ENCODE results near the gene SLCO4A1.
A peak's percentile ranks its signal among the peaks of the same experiment; 100 is the strongest.

The SLCO4A1 gene

GRCh38 chr20:62638679-62639406 lies 3.5 kb upstream of the SLCO4A1 start:
- Histone ChIP-seq H3K27me3 (ENCODE audit: control insufficient read depth, insufficient read depth, low read length) (peaks cover 7% of the 10 kb centered on the region), H3K27ac (ENCODE audit: low read depth, low read length) (no peak overlapping the region), H3K36me3 (ENCODE audit: control insufficient read depth, insufficient read depth, low read length) (no peaks in the 10 kb centered on the region), H3K4me3 (ENCODE audit: low read length) (no peak overlapping the region), H3K9ac (ENCODE audit: low read length) (no peak overlapping the region), H3K4me1 (ENCODE audit: control insufficient read depth, insufficient read depth, low read length) (no peaks in the 10 kb centered on the region)

DNA sequence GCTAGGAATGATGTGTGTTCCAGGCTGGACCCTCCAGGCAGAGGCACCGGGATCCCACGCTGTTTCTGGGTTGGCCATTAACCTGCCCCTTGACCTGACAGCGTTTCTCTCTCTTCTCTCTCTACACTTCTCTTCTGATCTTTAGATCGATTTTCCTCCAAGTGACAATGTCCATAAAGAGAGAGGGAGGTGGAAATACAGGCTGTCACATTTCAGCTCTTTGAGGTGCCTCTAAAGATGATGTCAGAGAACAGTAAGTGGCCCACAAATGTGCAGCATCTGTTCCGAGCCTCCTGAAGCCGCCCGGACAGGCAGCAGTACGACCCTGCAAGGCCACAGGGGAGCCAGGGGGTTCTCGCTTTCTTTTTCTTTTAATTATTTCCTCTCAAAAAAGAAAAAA lies 2.5 kb upstream of the SLCO4A1 start:
- Histone ChIP-seq H3K27me3 (ENCODE audit: control insufficient read depth, insufficient read depth, low read length) (peaks cover 12% of the 10 kb centered on the region), H3K4me3 (ENCODE audit: low read length) (no peak overlapping the region), H3K4me1 (ENCODE audit: control insufficient read depth, insufficient read depth, low read length) (no peaks in the 10 kb centered on the region), H3K27ac (ENCODE audit: low read depth, low read length) (no peak overlapping the region), H3K9ac (ENCODE audit: low read length) (no peak overlapping the region), H3K36me3 (ENCODE audit: control insufficient read depth, insufficient read depth, low read length) (no peaks in the 10 kb centered on the region)

- Histone ChIP-seq H3K27me3 (ENCODE audit: control insufficient read depth, insufficient read depth, low read length) (peaks cover 12% of the 10 kb centered on the region), H3K4me1 (ENCODE audit: control insufficient read depth, insufficient read depth, low read length) (no peaks in the 10 kb centered on the region), H3K27ac (ENCODE audit: low read depth, low read length) (no peak overlapping the region)
Measured at GRCh38 chr20:62640870-62641269, 1.4 kb upstream of the SLCO4A1 start.

GRCh38 chr20:62641321-62642050 lies 817 bp upstream of the SLCO4A1 start:
- Histone ChIP-seq H3K36me3 (ENCODE audit: control insufficient read depth, insufficient read depth, low read length) (no peaks in the 10 kb centered on the region), H3K4me3 (ENCODE audit: low read length) (peak overlapping the region; percentile 70), H3K4me1 (ENCODE audit: control insufficient read depth, insufficient read depth, low read length) (no peaks in the 10 kb centered on the region), H3K9ac (ENCODE audit: low read length) (no peak overlapping the region), H3K27ac (ENCODE audit: low read depth, low read length) (no peak overlapping the region), H3K27me3 (ENCODE audit: control insufficient read depth, insufficient read depth, low read length) (peaks cover 12% of the 10 kb centered on the region)

More at GRCh38 chr20:62640870-62641269, 1.4 kb upstream of the SLCO4A1 start:
- no peak overlapping the region for H3K9ac ChIP-seq (ENCODE audit: low read length)
- no peak overlapping the region for H3K4me3 ChIP-seq (ENCODE audit: low read length)
- H3K36me3 ChIP-seq (ENCODE audit: control insufficient read depth, insufficient read depth, low read length), result no peaks in the 10 kb centered on the region

DNA sequence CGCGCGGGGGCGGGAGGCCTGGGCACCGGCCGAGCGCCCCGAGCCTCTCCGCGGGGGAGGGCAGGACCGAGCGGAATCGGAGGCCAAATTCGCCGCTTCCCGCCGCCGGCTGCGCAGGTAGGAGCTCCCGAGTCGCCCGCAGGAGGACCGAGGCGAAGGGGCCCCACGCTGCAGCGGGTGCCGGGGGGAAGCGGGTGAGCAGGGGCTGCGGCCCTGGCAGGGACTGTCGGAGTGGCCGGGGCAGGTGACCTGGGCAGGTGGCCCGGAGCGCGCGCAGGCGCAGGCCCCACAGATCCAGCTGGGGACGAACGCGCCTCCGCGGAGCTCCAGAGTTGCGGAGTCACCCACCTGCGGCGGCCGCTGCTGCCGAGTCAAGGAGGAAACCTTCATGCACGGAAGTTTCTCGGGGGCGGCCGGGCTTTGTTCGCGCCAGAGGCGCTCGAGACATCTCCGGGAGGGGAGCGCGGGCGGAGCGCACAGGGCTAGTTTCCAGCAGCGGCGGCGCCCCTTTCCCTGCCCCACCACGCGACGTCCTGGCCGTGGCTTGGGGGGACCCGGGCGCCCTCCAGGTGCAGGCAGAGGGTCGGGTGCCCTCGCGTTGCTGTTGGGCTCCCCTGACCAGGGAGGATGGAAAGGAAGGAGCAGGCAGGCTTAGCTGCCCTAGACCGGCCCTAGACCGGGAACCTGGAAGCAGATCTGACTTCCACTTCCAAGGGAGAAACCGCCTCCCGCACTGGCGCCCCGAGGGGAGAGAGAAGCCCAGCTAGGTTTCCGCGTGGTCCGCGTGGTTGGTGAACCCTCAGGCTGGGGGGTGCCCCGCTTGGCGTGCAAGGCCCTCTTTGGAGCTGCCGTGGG lies 590 bp downstream of the SLCO4A1 start:
- Histone ChIP-seq H3K36me3 (ENCODE audit: control insufficient read depth, insufficient read depth, low read length) (no peaks in the 10 kb centered on the region), H3K9ac (ENCODE audit: low read length) (no peak overlapping the region), H3K27ac (ENCODE audit: low read depth, low read length) (no peak overlapping the region), H3K4me3 (ENCODE audit: low read length) (peak overlapping the region; percentile 61), H3K4me1 (ENCODE audit: control insufficient read depth, insufficient read depth, low read length) (no peaks in the 10 kb centered on the region), H3K27me3 (ENCODE audit: control insufficient read depth, insufficient read depth, low read length) (peaks cover 12% of the 10 kb centered on the region)

DNA sequence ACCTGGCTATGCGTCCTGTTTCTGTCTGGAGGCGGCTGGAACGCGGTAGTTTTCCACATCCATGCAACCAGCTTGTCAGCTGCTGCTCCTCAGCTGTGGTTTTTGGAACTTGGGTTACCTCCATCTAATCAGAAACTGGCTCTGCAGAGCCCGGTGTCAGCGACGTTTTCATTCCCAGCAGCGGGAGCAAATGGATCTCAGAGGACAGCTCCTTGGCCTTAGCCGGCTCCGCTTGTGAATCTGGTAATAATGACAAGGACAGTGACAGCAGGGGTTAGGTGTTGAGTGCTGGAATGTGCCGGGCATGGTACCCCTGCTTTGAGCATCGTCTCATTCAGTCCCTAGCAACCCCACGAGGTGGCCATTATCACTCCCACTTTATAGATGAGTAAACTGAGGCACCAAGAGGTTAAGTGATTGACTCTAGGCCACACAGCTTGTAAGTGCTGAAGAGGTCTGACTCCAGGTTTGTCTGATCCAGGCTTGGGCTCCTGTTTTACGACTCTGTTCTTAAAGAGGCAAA lies 1.3 kb downstream of the SLCO4A1 start:
- Histone ChIP-seq H3K9ac (ENCODE audit: low read length) (no peak overlapping the region), H3K27ac (ENCODE audit: low read depth, low read length) (no peak overlapping the region), H3K27me3 (ENCODE audit: control insufficient read depth, insufficient read depth, low read length) (peaks cover 12% of the 10 kb centered on the region), H3K36me3 (ENCODE audit: control insufficient read depth, insufficient read depth, low read length) (no peaks in the 10 kb centered on the region), H3K4me3 (ENCODE audit: low read length) (peak overlapping the region; percentile 61), H3K4me1 (ENCODE audit: control insufficient read depth, insufficient read depth, low read length) (no peaks in the 10 kb centered on the region)

GRCh38 chr20:62644044-62644795 lies 1.9 kb downstream of the SLCO4A1 start:
- Histone ChIP-seq H3K4me3 (ENCODE audit: low read length) (peak overlapping the region; percentile 61), H3K36me3 (ENCODE audit: control insufficient read depth, insufficient read depth, low read length) (no peaks in the 10 kb centered on the region), H3K9ac (ENCODE audit: low read length) (no peak overlapping the region), H3K27ac (ENCODE audit: low read depth, low read length) (no peak overlapping the region), H3K4me1 (ENCODE audit: control insufficient read depth, insufficient read depth, low read length) (no peaks in the 10 kb centered on the region), H3K27me3 (ENCODE audit: control insufficient read depth, insufficient read depth, low read length) (peaks cover 12% of the 10 kb centered on the region)

GRCh38 chr20:62644802-62645496 lies 2.6 kb downstream of the SLCO4A1 start:
- no peaks in the 10 kb centered on the region for H3K36me3 ChIP-seq (ENCODE audit: control insufficient read depth, insufficient read depth, low read length)
- H3K4me1 ChIP-seq (ENCODE audit: control insufficient read depth, insufficient read depth, low read length), result no peaks in the 10 kb centered on the region
- peaks cover 12% of the 10 kb centered on the region for H3K27me3 ChIP-seq (ENCODE audit: control insufficient read depth, insufficient read depth, low read length)
- H3K4me3 ChIP-seq (ENCODE audit: low read length), result no peak overlapping the region
- H3K27ac ChIP-seq (ENCODE audit: low read depth, low read length), result no peak overlapping the region
- no peak overlapping the region for H3K9ac ChIP-seq (ENCODE audit: low read length)

DNA sequence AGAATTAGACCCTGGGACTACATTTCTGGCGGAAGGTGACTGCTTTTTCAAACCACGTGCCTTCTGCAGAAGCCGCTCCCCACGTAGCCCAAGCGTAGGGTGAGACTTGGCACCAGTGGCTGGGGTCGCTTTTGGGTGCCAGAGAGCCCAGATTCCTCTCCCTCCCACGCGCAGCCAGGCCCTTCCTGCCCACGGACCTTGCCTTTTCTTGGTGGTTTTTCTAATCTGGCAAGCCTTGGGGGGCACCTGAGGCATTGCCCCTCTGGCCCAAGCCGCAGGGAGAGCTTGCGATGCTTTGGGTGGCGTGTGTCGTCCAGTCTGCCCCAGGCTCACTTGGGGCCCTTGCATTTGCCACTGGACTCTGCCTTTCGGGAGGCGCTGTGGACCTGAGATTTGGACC lies 3.3 kb downstream of the SLCO4A1 start:
- H3K27me3 ChIP-seq (ENCODE audit: control insufficient read depth, insufficient read depth, low read length), result peaks cover 12% of the 10 kb centered on the region
- H3K36me3 ChIP-seq (ENCODE audit: control insufficient read depth, insufficient read depth, low read length), result no peaks in the 10 kb centered on the region
- no peak overlapping the region for H3K9ac ChIP-seq (ENCODE audit: low read length)
- H3K27ac ChIP-seq (ENCODE audit: low read depth, low read length), result no peak overlapping the region
- H3K4me1 ChIP-seq (ENCODE audit: control insufficient read depth, insufficient read depth, low read length), result no peaks in the 10 kb centered on the region
- no peak overlapping the region for H3K4me3 ChIP-seq (ENCODE audit: low read length)

DNA sequence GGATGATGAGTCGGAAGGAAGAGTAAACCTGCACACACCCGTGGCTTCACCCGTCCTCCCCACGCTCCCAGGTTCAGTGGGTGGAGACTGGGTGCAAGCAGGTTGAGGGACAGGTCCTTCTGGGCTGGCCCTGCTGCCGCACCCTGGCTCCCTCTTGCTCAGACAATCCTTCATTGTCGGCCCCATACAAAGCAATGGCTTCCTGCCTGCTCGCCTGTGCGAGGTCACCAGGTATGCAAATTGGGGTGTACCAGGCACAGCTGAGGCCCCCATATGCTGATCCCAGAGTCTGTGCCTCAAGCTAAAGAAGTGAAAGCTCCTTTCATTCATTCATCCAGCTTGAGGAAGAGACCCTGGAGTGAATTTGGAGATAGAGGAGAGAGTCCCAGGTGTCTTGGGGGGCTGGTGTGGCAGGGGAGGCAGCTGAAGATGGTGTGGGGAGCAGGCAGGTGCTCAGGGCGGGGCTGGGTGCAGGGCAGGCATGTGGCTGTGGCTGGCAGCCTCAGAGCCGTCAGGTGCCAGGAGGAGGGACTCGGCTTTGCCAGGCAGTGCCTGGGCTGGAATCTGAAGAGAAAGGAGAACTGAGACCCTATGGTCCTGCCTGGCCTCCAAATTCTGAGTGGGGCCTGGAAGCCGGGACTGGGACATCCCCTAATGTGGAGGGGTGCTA lies 4.7 kb downstream of the SLCO4A1 start:
- Histone ChIP-seq H3K27ac (ENCODE audit: low read depth, low read length) (no peak overlapping the region), H3K9ac (ENCODE audit: low read length) (no peak overlapping the region), H3K4me1 (ENCODE audit: control insufficient read depth, insufficient read depth, low read length) (peaks cover 3% of the 10 kb centered on the region), H3K4me3 (ENCODE audit: low read length) (peak overlapping the region; percentile 11), H3K36me3 (ENCODE audit: control insufficient read depth, insufficient read depth, low read length) (no peaks in the 10 kb centered on the region), H3K27me3 (ENCODE audit: control insufficient read depth, insufficient read depth, low read length) (peaks cover 12% of the 10 kb centered on the region)
